ENCODE measurements around the gene NMT1. TPM values are rescaled to one million over a fixed set of nuclear protein-coding genes. Genes with fewer than 3 reads are reported as not detected.
A peak's percentile ranks its signal among the peaks of the same experiment; 100 is the strongest.

The NMT1 gene
- total and polyA plus RNA-seq, 2 of the 13 experiments (the other 11 are each of a cell fraction or from before 2014, with no cell fraction given): 75.7 to 142 TPM

DNA sequence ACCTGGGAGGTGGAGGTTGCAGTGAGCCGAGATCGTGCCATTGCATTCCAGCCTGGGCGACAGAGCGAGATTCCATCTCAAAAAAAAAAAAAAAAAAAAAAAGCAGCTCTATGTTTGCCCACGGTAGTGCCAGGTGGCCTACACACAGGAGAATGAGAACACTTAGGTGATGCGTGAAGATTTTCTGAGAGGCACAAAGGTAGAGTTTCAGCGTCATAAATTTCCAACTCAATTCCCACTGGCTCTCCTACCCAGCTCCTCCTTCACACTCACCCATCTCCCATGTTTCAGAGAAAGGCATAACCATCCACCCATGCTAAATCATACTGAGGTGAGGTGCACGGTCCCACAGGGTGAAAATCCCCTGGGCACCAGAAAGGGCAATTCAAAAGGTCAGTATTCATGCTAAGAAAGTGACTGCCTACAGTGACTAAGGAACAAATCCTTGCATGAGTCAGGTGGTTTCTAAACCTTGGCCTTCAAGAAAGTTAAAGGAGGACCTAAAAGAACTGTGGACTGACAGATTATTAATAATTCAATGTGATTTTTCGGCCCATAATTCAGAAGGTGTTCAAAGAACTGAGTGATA lies 14.5 kb upstream of the NMT1 start:
- DNase-seq (ENCODE audit: low spot score) (no peak), ATAC-seq (no peak), FAIRE-seq (no peak)
- Histone ChIP-seq H3K4me2 (ENCODE audit: low read depth, low read length) (no peak overlapping the region), H3K9me3 (ENCODE audit: low read length) (no peaks in the 10 kb centered on the region), H3K4me3 (replicated peaks in 1 of 3; ENCODE audit: insufficient read depth in 1 of 3, low read depth in 2 of 3, low read length in 3 of 3) (no peak overlapping the region), H3K36me3 (replicated peaks in 1 of 2; ENCODE audit: control insufficient read depth in 1 of 2, insufficient read depth in 2 of 2, low read length in 2 of 2) (no peaks in the 10 kb centered on the region), H3K4me1 (ENCODE audit: insufficient read depth, low read length) (peaks cover 69% of the 10 kb centered on the region), H3K79me2 (ENCODE audit: insufficient read depth, low read length) (peaks cover 45% of the 10 kb centered on the region), H4K20me1 (ENCODE audit: insufficient read depth, low read length) (no peaks in the 10 kb centered on the region), H3K27me3 (ENCODE audit: control insufficient read depth in 1 of 2, insufficient read depth in 2 of 2, low read length in 2 of 2) (no peaks in the 10 kb centered on the region; a peak in 1 of 5 replicates), H3K9ac (ENCODE audit: insufficient read depth, low read depth, low read length) (no peak overlapping the region), H3K27ac (ENCODE audit: extremely low read length, insufficient read depth, low read length) (peak overlapping the region; percentile 52), H2AFZ (ENCODE audit: low read length) (no peak overlapping the region)
- CTCF ChIA-PET (ENCODE audit: low intra/inter-chr PET ratio, low total read pairs): no interaction called here
- in situ Hi-C loops (cut with HindIII; ENCODE audit: extremely low pct_ligation_motif_present, low pct_unique_long_range_greater_than_20kb): no loop called here
- no TSS peak for BruUV-seq (replicated peaks)
- POLR2A ChIA-PET: interaction anchor here (1.1 to 3.8 kb wide), 2 partner anchors 15 to 16 kb away, joined by 4 to 18 read pairs; partner anchors contain the start of gene NMT1
- intact Hi-C loops (cut with micrococcal nuclease; ENCODE audit: unreplicated experiment): no loop called here
- 92% methylated on average over 9 of the region's 9 CpGs for WGBS (ENCODE audit: low lambda C conversion rate)
- TF ChIP-seq ZNF34 (CRISPR knock-in tag; IDR thresholded peaks at IDR 0.05; ENCODE audit: borderline replicate concordance) (no peak), WIZ (CRISPR knock-in tag; IDR thresholded peaks at IDR 0.05) (no peak), THAP11 (CRISPR knock-in tag; IDR thresholded peaks at IDR 0.05) (no peak)
- TF ChIP-seq, protein P1, sequence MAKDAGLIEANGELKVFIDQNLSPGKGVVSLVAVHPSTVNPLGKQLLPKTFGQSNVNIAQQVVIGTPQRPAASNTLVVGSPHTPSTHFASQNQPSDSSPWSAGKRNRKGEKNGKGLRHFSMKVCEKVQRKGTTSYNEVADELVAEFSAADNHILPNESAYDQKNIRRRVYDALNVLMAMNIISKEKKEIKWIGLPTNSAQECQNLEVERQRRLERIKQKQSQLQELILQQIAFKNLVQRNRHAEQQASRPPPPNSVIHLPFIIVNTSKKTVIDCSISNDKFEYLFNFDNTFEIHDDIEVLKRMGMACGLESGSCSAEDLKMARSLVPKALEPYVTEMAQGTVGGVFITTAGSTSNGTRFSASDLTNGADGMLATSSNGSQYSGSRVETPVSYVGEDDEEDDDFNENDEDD (CRISPR knock-in tag; IDR thresholded peaks at IDR 0.05; ENCODE audit: borderline replicate concordance): no peak

DNA sequence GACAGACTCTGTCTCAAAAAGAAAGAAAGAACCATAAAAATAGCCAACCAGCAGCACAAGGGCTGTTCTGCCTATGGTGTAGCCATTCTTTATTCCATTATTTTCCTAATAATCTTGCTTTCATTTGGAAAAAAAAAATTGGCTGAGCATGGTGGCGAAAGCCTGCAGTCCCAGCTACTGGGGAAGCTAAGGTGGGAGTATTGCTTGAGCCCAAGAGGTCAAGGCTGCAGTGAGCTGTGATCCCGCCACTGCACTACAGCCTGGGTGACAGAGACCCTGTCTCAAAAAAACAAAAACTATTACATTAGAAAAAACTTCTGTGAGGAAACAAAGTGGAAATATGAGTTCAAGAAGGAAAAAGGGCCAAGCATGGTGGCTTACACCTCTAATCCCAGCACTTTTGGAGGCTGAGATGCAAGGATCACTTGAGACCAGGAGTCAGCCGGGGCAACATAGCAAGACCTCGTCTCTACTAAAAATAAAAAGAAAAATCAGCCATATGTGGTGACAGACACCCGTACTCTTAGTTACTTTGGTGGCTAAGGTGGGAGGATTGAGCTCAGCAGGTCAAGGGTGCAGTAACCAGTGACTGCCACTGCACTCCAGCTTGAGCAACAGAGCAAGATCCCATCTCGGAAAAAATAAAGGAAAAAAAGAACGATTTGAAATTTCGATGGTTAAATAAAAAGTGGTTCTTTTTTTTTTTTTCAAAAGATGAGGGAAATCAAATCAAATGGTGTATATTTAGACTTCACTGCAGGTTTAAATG lies 12.1 kb upstream of the NMT1 start:
- H3K27me3 ChIP-seq (ENCODE audit: control insufficient read depth in 1 of 2, insufficient read depth in 2 of 2, low read length in 2 of 2): no peaks in the 10 kb centered on the region; a peak in 1 of 5 replicates
- peak overlapping the region; percentile 20 for H3K27ac ChIP-seq (ENCODE audit: extremely low read length, insufficient read depth, low read length)
- DNase-seq (ENCODE audit: low spot score): peak; percentile 35
- no peak for ATAC-seq
- H3K4me3 ChIP-seq (replicated peaks in 1 of 3; ENCODE audit: insufficient read depth in 1 of 3, low read depth in 2 of 3, low read length in 3 of 3): no peak overlapping the region
- no TSS peak for BruUV-seq (replicated peaks)
- H3K36me3 ChIP-seq (replicated peaks in 1 of 2; ENCODE audit: control insufficient read depth in 1 of 2, insufficient read depth in 2 of 2, low read length in 2 of 2): no peaks in the 10 kb centered on the region
- H3K9me3 ChIP-seq (ENCODE audit: low read length): no peaks in the 10 kb centered on the region
- H3K4me1 ChIP-seq (ENCODE audit: insufficient read depth, low read length): peaks cover 63% of the 10 kb centered on the region
- intact Hi-C loops (cut with micrococcal nuclease; ENCODE audit: unreplicated experiment) (no loop called here), in situ Hi-C loops (cut with HindIII; ENCODE audit: extremely low pct_ligation_motif_present, low pct_unique_long_range_greater_than_20kb) (no loop called here)
- 81% methylated on average over 8 of the region's 8 CpGs for WGBS (ENCODE audit: low lambda C conversion rate)
- peak; percentile 51 for FAIRE-seq
- H2AFZ ChIP-seq (ENCODE audit: low read length): no peak overlapping the region
- ChIA-PET POLR2A (interaction anchor here (0.6 to 4.2 kb wide), 8 partner anchors 11 to 150 kb away, joined by 3 to 74 read pairs (median 4); partner anchors contain the start of genes EFTUD2 and NMT1), CTCF (ENCODE audit: low intra/inter-chr PET ratio, low total read pairs) (no interaction called here)
- peaks cover 45% of the 10 kb centered on the region for H3K79me2 ChIP-seq (ENCODE audit: insufficient read depth, low read length)
- no peak overlapping the region for H3K9ac ChIP-seq (ENCODE audit: insufficient read depth, low read depth, low read length)
- H4K20me1 ChIP-seq (ENCODE audit: insufficient read depth, low read length): no peaks in the 10 kb centered on the region
- no peak overlapping the region for H3K4me2 ChIP-seq (ENCODE audit: low read depth, low read length)
- no peak for TF ChIP-seq NCOA1 (CRISPR knock-in tag; IDR thresholded peaks at IDR 0.05)
- TF ChIP-seq MTF2 (CRISPR knock-in tag; IDR thresholded peaks at IDR 0.05; ENCODE audit: borderline replicate concordance): no peak
- TF ChIP-seq, protein P2, sequence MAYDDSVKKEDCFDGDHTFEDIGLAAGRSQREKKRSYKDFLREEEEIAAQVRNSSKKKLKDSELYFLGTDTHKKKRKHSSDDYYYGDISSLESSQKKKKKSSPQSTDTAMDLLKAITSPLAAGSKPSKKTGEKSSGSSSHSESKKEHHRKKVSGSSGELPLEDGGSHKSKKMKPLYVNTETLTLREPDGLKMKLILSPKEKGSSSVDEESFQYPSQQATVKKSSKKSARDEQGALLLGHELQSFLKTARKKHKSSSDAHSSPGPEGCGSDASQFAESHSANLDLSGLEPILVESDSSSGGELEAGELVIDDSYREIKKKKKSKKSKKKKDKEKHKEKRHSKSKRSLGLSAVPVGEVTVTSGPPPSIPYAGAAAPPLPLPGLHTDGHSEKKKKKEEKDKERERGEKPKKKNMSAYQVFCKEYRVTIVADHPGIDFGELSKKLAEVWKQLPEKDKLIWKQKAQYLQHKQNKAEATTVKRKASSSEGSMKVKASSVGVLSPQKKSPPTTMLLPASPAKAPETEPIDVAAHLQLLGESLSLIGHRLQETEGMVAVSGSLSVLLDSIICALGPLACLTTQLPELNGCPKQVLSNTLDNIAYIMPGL (CRISPR knock-in tag; IDR thresholded peaks at IDR 0.05; ENCODE audit: borderline replicate concordance in 1 of 2, low read depth in 1 of 2): no peak
- no peak for TF ChIP-seq RBFOX2 (IDR thresholded peaks at IDR 0.05; ENCODE audit: low read depth, low read length)
- 0 out of 2 replicates have a peak, but pooled peaks have one; percentile 34 for TF ChIP-seq RCOR2 (CRISPR knock-in tag; IDR thresholded peaks at IDR 0.05)
- no peak for TF ChIP-seq KDM2A (CRISPR knock-in tag; IDR thresholded peaks at IDR 0.05; ENCODE audit: borderline replicate concordance, low read depth)
- no peak for TF ChIP-seq PHF5A (CRISPR knock-in tag; IDR thresholded peaks at IDR 0.05; ENCODE audit: low read depth, unreplicated experiment)
- no peak for TF ChIP-seq ZNF652 (CRISPR knock-in tag; IDR thresholded peaks at IDR 0.05; ENCODE audit: borderline replicate concordance, low read depth)
- TF ChIP-seq ZFP90 (CRISPR knock-in tag; IDR thresholded peaks at IDR 0.05; ENCODE audit: borderline replicate concordance): no peak
- TF ChIP-seq DNMT1 (CRISPR knock-in tag; IDR thresholded peaks at IDR 0.05): no peak
- no peak for TF ChIP-seq ZNF7 (CRISPR knock-in tag; IDR thresholded peaks at IDR 0.05)

Data from HepG2 (cell line).